AML-193 (cell line): Measurements from ENCODE around the gene LHB.
"Not testable (repeated sequence)": the region's sequence is repeated elsewhere in the genome, so short reads cannot be mapped to it uniquely, and the experiment has no call there.

Experiments used
- DNase-seq, 2 experiments: peaks; one replicate each; lab custom pipeline; 2025; lab: John Stamatoyannopoulos, UW

LHB gene

DNA sequence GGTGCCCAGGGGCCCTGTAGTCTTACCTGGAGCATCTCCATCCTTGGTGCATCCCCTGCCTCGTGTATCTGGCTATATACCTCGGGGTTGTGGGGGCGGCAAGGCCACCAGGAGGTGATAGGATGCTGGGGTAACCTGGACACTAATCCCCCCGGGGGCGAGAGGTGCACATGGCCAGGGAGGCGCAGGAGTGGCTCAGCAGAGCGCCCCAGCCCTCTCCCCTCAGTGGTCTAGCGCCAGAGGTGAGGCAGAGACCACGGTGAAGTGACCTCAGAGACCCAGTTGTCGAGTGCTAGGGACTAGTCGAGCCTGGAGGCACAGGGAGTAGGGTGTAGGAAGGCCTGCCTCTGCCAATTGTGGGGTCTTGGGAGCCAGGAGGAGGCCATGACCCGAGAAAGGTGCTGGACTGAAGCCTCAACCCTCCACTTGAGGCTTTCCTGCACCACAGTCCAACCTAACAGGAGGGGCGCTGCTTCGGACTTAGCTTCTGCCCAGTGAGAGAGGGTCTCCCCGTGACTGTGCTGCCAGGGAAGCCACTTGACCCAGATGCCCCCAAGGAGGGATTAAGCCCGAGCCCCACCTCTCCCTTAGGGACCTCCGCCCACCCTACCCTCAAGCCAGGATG, at the start of gene LHB:
Gene LHB (minus strand): TSS at position 51 of the 625 bp plus-strand sequence. CDS start 10 bp downstream, at position 41.
- DNase-seq, result no peak

DNA sequence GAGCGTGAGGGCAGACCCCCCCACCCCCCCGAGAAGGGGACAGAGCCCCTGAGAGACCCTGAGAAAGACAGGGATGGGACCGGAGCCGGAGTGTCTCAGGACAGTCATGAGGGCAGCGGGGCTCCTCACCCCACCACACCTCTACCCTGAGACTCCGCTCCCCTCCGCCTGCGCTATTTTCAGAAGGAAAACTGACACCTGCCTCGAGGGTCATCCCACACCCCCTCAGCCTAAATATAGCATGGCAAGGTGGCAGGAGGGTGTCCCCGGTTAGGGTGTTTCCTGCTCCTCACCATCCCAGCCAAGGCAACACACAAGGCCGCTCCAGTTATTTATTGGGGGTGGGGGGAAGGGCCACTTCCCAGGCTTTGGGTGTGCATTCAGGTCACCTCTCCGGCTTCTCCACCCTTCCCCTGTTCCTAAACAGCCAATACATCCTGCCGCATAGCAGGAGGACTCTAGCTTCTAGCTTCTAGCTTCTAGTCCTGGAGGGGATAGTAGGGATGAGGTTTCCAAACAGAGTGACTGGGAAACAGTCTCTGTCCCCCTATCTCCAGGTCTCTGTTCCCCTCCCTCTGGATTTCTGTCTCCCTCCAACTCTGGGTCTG, 49.1 kb upstream of the LHB start:
- no peak for DNase-seq

DNA sequence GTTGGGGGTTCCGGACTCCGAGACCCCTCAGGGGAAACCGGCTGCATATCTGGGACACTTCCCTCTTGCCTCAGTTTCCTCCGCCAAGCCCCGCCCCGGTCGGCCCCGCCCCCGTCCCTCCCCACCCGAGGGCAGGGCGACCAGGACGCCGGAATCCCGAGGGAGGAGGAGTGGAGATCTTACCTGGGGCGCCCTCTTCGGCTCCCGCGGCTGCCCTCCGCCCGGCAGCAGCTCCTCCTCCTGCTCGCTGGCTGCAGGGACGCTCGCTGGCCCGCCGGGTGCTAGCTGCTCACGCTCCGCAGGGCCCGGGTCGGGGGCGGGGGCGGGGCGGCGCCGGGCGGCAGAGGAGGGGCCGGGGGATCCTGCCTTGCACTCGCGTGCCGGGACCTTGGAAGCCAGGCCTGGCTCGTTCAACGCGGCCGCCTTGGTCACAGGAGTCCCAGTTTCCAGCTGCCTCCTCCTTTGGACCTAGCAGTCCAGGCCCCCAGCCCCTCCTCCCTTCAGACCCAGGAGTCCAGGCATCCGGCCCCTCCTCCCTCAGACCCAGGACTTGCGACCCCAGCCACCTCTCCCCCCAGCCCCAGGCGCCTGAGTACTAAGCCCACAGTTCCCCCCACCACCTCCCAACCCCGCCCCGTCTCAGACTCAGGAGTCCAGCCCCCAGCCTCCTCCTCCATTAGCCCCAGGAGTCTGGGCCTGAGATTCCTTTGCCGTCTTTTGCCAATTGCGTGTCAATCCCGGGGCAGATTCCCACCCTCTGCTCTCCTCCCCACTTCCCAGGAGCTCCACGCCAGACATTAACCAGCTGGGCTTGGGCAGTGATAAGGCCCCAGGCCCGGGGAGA, 48.1 kb upstream of the LHB start, which contains the start of gene NTF4:
Gene NTF4 (minus strand): TSS at position 51 of the 844 bp plus-strand sequence. CDS start 2,821 bp downstream, outside the sequence.
- no peak for DNase-seq

DNA sequence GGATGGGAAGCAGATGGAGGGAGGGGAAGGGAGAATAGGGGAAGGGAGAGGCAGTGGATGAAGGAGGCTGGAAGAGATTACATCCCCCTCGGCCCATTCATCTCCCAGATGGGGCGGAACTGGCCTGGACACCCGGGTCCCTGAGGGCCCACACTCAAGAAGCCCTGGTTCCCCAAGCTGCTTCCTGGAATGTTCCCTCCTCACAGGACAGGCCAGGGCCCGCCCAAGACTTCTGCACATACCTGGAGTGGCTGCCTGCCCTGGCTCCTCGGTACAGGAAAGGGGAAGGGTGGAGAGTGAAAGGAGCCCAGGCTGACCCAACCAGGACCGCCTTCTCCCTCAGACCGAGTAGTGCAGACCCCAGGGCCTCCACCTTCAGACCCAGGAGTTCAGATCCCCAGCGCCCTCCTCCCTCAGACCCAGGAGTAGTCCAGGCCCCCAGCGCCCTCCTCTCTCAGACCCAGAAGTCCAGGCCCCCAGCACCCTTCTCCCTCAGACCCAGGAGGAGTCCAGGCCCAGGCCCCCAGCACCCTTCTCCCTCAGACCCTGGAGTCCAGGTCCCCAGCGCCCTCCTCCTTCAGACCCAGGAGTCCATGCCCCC, 47.2 kb upstream of the LHB start:
- no peak for DNase-seq

- DNase-seq, result no peak
Observed at GRCh38 chr19:49061445-49061844, 44.6 kb upstream of the LHB start.

DNA sequence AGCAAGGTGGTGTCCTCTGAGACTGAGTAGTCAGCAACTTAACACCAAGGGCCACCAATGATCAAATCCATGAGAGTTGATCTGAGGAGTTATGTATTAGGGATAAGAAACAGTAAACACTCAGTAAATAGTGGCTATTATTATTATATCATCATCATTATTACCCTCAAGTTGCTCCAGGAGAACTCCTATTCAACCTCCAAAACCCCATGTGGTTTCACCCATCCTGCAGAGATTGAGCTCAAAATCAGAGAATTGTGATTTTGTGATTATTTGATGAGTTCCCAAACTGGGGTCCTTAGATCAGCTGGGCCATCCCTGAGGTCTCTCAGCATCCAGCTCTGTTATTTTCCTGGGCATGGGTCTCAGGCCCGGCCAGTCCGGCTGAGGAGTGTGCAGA, 44.1 kb upstream of the LHB start:
- no peak for DNase-seq

GRCh38 chr19:49059053-49059452, 42.2 kb upstream of the LHB start:
- no peak for DNase-seq

DNA sequence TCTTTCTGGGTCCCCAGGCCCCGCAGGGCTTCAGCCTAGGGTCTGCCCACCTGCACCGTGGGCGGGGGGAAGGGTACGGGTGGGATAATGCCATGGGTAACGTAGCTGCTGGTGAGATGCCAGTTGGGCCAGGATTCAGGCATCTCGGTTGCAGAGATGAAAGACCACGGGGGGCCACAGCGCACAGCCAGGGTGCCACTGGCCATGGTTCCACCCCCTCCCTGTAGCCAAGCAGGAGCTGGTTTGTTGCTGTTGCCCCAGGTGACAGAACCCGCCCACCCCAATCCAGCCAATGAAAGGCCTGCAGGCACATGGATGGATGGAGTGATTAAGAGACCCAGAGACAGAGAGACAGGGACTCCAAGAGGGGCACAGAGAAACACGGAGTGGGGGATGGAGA, 41.7 kb upstream of the LHB start:
- no peak for DNase-seq

DNA sequence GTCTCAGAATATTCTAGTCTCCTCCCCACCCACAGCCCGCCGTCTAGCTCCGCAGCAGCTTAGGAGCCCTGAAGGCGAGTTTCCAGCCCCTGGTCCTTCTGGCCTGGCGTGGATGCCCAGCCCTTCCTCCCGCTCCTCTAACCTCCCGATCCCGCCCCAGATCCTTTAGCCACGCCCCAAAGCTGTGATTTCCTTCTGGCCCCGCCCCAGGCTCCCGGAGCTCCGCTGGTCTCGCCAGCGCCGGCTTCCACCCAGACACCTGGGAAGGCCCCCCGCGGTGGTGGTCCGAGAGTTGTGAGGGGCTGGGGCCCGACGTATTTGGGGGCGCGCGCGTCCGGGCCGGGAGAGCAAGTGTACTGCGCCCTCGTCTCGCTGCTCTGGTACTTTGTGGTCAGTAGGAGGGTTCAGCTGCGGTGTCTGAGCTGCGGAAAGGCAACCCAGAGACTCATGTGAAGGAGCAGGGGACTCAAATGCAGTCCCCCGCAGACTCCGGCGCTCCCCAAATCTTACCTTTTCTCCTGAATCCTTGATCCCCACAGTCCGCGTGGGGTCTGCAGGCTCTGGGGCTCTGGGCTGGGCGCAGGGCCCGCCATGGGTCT, 40.8 kb upstream of the LHB start, which contains the start of gene CGB7:
Gene CGB7 (minus strand): TSS at position 114 of the 599 bp plus-strand sequence. CDS start 2,374 bp downstream, outside the sequence.
- DNase-seq, result no peak

- not testable (repeated sequence) for DNase-seq
Observed at GRCh38 chr19:49056902-49057596, 40.2 kb upstream of the LHB start.

DNA sequence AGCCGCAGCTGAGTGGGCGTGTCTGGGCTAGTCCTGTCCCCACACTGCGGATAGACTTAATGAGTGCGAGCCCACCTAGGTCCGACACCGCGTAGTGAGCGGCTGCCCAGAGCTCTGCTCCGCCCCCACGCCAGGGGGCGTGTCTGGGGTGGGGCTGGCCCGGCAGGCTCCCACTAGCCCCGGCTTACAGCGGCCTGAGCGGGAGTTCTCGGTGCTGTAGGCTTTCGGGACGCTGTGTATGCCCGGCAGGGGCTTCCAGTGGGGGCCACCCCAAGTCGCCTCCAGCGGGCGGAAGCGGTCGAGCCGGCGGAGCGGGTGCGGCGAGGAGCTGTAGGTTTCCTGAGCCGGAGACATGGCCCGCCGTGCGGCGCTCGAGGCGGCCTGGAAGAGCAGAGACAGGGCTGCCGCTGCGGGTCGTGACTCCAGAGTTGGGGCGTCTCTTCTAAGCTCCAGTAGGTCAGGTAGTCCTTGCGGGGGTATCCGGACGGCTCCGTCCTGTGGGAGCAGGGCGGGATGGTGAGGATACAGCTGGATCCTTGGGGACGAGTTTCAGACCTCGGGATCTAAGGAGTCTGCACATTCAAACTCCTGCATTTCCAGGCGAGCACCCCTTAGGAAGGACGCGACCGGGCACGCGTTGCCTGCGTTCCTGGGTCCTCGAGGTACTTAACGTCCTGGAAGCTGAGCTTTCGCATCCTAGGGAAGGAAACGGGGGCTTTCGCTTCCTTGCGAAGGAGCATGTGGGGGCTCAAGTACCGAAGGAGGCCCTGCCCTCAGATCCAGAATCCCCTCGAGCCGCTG, 39.4 kb upstream of the LHB start:
- no peak for DNase-seq

DNA sequence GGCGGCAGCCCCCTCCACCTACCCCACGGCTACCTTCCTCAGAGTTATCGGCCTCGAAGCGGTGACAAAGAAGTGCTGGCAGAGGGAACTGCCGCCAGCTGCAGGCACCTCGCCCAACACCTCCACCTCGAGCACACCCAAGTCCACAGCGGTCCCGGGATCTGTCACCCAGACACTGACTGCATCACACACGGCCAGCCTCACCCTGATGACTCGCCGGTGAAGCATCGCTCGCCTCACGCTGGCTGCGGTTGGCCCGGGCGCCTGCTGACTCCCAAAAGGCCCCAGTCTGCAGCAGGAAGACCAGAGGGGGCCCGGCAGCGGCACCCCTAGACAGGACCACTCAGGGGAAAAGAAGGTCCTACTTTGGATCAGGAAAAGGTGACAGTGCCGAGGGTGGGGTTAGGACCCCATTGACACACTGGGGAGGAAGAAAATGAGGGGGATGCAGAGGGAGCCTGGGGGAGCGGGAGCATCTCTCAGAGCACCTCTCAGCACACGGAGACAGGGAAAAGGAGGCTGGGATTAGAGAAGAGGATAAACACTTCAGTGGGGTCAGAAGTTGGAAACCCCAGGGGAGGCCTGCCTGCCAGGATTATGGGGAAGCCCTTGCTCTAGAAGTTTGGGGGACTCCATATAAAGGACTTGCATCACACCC, 33.6 kb upstream of the LHB start:
- DNase-seq, result not testable (repeated sequence)

GRCh38 chr19:49049834-49050233, 32.9 kb upstream of the LHB start:
- DNase-seq, result not testable (repeated sequence)

GRCh38 chr19:49049011-49049410, 32.1 kb upstream of the LHB start, which contains the start of gene CGB8:
Gene CGB8, minus strand, starts transcription at chr19:49049111. Its CDS starts 372 bp downstream, at chr19:49048739.
- DNase-seq, result not testable (repeated sequence)

DNA sequence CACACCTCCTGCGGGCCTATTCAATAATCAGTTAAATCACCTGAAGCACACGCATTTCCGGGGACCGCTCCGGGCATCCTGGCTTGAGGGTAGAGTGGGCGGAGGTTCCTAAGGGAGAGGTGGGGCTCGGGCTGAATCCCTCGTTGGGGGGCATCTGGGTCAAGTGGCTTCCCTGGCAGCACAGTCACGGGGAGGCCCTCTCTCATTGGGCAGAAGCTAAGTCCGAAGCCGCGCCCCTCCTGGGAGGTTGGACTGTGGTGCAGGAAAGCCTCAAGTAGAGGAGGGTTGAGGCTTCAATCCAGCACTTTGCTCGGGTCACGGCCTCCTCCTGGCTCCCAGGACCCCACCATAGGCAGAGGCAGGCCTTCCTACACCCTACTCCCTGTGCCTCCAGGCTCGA, 26.7 kb upstream of the LHB start, which contains the start of gene CGB5:
Gene CGB5 (plus strand): TSS at position 301 of the 400 bp plus-strand sequence. CDS start 362 bp downstream, outside the sequence.
- not testable (repeated sequence) for DNase-seq

DNA sequence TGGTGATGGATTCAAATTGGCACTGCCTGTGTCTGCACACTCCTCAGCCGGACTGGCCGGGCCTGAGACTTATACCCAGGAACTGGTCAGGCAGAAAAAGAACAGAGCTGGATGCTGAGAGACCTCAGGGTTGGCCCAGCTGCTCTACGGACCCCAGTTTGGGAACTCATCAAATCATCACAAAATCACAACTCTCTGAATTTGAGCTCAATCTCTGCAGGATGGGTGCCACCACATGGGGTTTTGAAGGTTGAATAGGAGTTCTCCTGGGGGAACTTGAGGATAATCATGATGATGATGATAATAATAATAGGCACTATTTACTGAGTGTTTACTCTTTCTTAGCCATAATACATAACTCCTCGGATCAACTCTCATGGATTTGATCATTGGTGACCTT, 25.8 kb upstream of the LHB start:
- DNase-seq, result not testable (repeated sequence)

- no peak for DNase-seq
Observed at GRCh38 chr19:49042177-49042576, 25.3 kb upstream of the LHB start.

GRCh38 chr19:49039736-49040135, 22.8 kb upstream of the LHB start:
- DNase-seq, result not testable (repeated sequence)

DNA sequence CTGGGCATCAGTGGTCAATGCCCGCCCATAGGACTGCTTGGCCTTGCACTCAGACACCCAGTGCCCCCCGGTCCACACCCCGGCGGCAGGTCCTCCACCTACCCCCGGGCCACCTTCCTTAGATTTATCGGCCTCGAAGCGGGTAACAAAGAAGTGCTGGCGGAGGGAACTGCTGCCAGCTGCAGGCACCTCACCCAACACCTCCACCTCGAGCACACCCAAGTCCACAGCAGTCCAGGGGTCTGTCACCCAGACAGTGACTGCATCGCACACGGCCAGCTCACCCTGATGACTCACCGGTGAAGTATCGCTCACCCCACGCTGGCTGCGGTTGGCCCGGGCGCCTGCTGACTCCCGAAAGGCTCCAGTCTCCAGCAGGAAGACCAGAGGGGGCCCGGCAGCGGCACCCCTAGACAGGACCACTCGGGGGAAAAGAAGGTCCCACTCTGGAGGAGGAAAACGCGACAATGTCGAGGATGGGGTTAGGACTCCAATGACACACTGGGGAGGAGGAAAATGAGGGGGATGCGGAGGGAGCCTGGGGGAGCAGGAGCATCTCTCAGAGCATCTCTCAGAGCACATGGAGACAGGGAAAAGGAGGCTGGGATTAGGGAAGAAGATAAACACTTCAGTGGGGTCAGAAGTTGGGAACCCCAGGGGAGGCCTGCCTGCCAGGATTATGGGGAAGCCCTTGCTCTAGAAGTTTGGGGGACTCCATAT, 21.8 kb upstream of the LHB start:
- DNase-seq, result not testable (repeated sequence)
